ENCODE results near the gene SLC25A48.

DNA sequence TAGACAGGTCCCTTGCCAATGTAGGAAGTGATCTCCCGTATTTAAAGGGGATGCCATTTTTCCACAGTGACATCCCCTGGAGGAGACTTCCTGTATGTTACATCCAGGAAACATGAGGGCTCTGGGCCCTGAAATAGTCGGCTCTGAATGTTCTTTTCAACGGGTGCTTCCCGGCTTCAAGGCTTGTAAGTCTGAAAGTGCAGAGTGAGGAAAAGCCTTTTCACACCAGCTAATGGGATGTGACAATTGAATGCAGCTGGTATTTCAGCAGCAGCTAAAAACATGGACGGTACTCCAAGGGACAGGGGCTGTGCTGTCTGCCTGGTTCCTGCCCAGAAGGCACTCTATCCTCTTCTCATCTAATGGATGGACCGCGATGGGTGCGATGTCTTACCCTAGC, 59.8 kb downstream of the SLC25A48 start:
- TF ChIP-seq POLR2A (IDR thresholded peaks at IDR 0.05; ENCODE audit: low read depth, low read length) (no peak), POLR2AphosphoS5 (IDR thresholded peaks at IDR 0.05; ENCODE audit: low read depth, low read length) (no peak), TAF1 (IDR thresholded peaks at IDR 0.05; ENCODE audit: borderline replicate concordance, low read depth, low read length) (no peak)

Measured in GM12892 (cell line).